NCI-H526 treated with DMSO at 0.1 percent for 48 hours (cell line): ENCODE results near the gene VDAC1.
"Not testable (repeated sequence)": the region's sequence is repeated elsewhere in the genome, so short reads cannot be mapped to it uniquely, and the experiment has no call there.

ENCODE experiments used
- DNase-seq: peaks from one replicate; lab custom pipeline; 2025; lab: John Stamatoyannopoulos, UW

VDAC1 gene

GRCh38 chr5:134004626-134005416 is at the start of gene VDAC1:
VDAC1 (minus strand) TSS chr5:134004975; CDS start chr5:133993012, 11,963 bp downstream.
- peak; percentile 62 for DNase-seq

- peak; percentile 77 for DNase-seq
These were observed 49.1 kb upstream of the VDAC1 start for GRCh38 chr5:134053840-134054338.

- no peak for DNase-seq
These were observed 48.6 kb upstream of the VDAC1 start for GRCh38 chr5:134053314-134053839.

GRCh38 chr5:134051305-134051704 is 46.5 kb upstream of the VDAC1 start:
- DNase-seq: no peak

- no peak for DNase-seq
These were observed 44.1 kb upstream of the VDAC1 start for GRCh38 chr5:134048864-134049263.

- no peak for DNase-seq
These were observed 42.9 kb upstream of the VDAC1 start for GRCh38 chr5:134047687-134048056.

- no peak for DNase-seq
These were observed 42.3 kb upstream of the VDAC1 start for GRCh38 chr5:134046801-134047686.

GRCh38 chr5:134046330-134046729 is 41.6 kb upstream of the VDAC1 start:
- DNase-seq: no peak

GRCh38 chr5:134043793-134044792 is 39.3 kb upstream of the VDAC1 start:
- no peak for DNase-seq

- DNase-seq: no peak
These were observed 37.0 kb upstream of the VDAC1 start for GRCh38 chr5:134041570-134042411.

GRCh38 chr5:134038138-134038537 is 33.4 kb upstream of the VDAC1 start:
- DNase-seq: no peak

GRCh38 chr5:134037160-134037559 is 32.4 kb upstream of the VDAC1 start:
- DNase-seq: no peak

- DNase-seq: no peak
These were observed 29.6 kb upstream of the VDAC1 start for GRCh38 chr5:134034326-134034725.

- not testable (repeated sequence) for DNase-seq
These were observed 25.7 kb upstream of the VDAC1 start for GRCh38 chr5:134030303-134030964.

GRCh38 chr5:134029156-134029555 is 24.4 kb upstream of the VDAC1 start:
- DNase-seq: no peak

- no peak for DNase-seq
These were observed 23.7 kb upstream of the VDAC1 start for GRCh38 chr5:134028496-134028895.

GRCh38 chr5:134027288-134027615 is 22.5 kb upstream of the VDAC1 start:
- DNase-seq: no peak

GRCh38 chr5:134026521-134027287 is 21.9 kb upstream of the VDAC1 start:
- peak; percentile 60 for DNase-seq

GRCh38 chr5:134025786-134026185 is 21.0 kb upstream of the VDAC1 start:
- DNase-seq: no peak
